HG02588 (cell line): ENCODE data around the gene HELZ2.
"Not testable (repeated sequence)": the region's sequence is repeated elsewhere in the genome, so short reads cannot be mapped to it uniquely, and the experiment has no call there.

Experiments
- ATAC-seq: cut with Tn5 transposase; IDR thresholded peaks from one replicate; pipeline ENCODE4 v1.9.1; 2021; ENCODE audit warnings: mild to moderate bottlenecking, moderate library complexity; ENCODE audit not compliant: unreplicated experiment

The HELZ2 gene

DNA sequence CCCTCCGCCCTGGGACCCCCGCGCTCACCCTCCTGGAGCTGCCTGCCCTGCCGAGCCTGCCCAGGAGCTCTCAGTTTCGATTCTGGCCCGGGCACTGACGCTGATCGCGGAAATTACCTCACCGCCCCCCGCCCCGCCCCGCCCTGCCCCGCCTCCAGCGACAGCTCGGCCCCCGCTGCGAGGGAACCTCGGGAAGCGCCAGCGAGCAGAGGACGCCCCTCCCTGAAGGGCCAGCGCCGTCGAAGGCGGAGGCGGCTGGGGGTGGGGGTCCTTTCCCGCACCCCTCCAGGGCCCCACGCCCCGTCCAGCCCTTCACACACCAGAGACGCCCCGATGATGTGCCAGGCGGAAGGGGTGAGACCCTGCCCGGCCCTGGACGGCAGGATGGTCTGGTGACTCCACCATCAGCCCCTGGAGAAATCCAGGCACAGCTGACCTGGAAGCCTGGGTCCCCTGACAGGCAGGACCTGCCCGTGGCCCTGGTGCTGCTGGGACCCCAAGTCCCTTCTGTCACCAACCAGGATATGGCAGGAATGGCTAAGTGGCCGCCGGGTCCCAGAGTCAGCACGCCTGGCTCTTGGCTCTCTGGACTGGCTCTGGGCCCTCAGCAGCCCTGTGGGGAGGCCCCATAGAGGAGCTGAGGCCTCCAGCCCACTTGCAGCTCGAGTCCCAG, at the start of gene HELZ2:
TSS of gene HELZ2 (minus strand) at position 84 of the 673 bp plus-strand sequence. CDS start 1,854 bp downstream, outside the sequence.
- ATAC-seq, result no peak

DNA sequence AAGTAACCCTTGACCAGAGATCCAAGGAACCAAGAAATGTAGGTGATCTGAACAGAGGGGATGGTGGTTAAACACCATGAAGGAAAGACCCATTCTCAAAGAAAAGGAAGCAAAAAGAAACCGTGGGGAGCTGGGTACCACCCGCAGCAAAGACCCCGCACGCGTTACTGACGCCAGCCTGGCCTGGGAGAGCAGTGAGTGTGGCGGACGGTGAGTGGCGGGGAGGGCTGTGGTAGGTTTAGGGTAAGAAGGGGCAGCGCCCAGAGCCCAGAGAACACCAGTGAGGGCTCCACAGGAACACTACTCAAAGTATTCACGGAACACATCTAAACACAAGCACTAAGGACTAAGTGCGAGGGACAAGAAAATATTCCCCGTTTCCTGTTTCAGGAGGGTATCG, 48.7 kb upstream of the HELZ2 start:
- no peak for ATAC-seq

GRCh38 chr20:63622096-63622495, 48.1 kb upstream of the HELZ2 start:
- ATAC-seq, result no peak

DNA sequence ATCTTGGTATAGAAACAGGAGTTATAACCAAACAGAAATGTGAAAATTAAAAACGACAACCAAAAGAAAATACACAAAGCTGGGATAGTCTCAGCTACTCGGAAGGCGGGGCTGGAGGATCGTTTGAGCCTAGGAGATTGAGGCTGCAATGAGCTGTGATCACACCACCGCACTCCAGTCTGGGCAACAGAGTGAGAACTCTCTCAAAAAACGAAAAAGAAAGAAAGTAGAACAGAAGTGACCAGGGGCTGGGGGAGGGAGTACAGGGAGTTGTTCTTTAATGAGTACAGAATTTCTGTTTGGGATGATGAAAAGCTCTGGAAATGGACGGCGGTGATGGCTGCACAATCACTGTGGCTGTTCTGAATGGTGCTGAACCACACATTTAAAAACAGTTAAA, 47.0 kb upstream of the HELZ2 start:
- ATAC-seq, result no peak

DNA sequence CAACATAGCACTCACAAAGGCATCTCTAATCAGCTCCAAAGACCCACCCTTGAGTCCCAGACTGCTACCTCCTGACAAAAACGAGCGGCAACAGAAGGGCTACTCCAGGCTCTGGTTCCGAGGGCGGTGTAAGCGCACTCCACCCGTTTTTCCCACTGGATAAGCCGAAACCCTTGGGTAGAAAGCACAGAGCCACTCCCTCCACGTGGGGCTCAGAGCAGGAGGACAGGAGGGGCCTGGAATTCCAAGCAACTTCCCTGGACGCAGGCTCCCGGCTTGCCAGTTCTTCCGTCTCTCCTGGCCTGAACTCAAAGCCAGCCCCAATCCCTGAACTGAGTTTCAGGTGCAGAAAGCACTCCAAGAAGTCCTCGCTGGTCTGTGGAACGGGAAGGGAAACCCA, 45.5 kb upstream of the HELZ2 start:
- ATAC-seq, result no peak

DNA sequence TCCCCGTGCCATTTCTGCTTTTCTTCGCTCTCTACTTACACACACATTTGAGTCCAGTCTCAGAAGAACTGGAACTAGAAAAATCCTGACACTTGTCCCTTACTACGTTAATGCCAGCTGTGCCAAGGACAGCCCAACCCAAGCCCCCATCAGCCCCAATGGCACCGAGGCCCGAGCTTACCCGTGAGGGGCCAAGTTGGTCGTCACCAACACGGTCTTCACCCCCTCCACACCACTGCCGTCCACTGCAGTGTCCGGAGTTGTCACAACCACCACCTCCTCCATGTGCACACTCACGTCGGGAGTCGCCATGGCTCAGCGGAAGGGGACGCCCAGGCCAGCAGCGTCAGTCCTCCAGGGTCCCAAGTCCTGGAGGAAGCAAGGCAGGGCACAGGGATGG, 45.0 kb upstream of the HELZ2 start:
- no peak for ATAC-seq

- ATAC-seq, result no peak
Measured at GRCh38 chr20:63618291-63618980, 44.4 kb upstream of the HELZ2 start.

DNA sequence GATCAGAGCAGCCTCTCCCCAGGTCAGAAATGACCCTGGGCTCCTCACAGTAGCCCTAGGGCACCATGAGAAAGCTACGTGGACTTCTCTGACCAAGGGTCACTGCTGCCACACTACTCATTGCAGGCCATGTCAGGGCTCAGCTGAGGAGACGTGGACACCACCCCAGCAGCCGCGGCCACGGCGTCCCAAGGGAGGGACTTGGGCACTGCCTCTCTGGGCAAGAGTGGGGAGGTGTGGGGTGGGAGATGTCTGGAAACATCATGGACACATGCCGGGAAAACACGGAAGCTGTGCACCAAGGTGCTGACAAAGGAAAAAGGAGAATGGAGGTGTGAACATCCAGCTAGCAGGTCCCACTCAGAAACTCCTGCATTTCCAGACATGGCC, 43.8 kb upstream of the HELZ2 start:
- ATAC-seq, result no peak

DNA sequence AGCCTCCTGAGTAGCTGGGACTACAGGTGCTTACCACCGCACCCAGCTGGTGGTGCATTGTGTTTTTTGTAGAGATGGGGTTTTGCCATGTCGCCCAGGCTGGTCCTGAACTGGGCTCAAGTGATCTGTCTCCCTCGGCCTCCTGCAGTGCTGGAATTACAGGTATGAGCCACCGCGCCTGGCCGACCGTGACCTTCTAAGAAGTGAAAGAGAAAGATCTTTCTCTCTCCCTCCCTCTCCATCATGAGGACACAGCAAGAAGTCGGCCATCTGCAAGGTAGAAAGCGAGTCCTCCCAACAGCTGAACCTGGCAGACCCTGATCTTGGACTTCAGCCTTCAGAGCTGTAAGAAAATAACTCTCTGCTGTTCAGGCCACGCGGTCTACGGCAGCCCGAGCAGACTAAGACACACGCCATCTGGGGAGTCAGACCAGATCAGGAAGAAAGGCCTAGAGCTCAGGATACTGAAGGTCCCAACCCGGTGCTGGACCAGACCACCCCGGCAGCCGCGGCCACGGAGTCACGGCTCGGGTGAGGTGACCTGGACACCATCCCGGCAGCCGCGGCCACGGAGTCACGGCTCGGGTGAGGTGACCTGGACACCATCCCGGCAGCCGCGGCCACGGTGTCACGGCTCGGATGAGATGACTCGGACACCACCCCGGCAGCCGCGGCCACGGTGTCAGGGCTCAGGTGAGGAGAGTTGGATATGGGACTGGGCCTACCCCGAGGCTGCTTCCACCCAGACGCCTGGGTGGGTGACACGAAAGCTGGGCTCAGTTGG, 43.2 kb upstream of the HELZ2 start:
- no peak for ATAC-seq

GRCh38 chr20:63613863-63614594, 40.0 kb upstream of the HELZ2 start:
- not testable (repeated sequence) for ATAC-seq

DNA sequence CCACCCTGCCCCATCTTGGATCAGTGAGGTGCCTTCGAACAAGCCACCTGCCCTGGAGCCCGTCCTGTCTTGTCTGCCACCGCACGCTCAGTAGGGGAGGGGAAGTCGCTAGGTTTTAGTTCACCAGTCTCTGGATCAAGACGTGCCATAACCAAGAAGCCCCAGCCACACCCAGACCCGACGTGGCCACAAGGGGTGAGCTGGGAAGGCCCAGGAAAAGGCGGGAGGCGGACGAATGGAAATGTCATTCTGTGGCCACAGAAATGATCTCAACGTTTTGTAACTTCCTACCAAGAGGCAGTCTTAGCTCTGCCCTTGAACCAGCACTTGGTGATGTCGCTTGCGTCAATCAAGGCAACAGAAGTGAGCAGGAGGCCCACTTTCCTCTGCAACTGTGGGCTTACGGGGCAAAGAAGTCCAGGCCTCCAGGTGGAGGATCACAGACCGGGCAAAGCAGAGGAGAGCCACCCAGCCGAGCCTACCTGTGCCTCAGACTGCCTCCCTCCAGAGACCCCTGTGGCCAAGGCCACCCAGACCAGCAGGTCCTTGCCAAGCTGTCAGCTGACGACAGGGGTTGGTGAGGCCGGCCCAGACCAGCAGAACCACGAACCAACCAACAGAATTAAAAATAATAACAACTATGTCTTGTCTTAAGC, 38.4 kb upstream of the HELZ2 start:
- no peak for ATAC-seq

DNA sequence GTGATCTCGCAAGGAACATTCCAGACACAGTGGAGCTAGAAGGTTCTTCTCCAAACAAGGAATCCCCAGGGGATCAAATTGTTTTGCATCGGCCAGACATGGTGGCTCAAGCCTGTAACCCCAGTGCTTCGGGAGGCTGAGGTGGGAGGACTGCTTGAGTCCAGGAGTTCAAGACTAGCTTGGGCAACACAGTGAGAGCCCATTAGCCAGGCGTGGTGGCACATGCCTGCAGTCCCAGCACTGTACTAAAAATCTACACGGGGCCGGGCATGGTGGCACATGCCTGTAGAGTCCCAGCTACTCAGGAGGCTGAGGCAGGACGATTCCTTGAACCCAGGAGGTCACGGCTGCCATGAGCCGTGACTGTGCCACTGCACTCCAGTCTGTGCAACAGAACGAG, 37.6 kb upstream of the HELZ2 start:
- ATAC-seq, result no peak

GRCh38 chr20:63610581-63611435, 36.8 kb upstream of the HELZ2 start:
- no peak for ATAC-seq

- ATAC-seq, result no peak
Measured at GRCh38 chr20:63606686-63607085, 32.6 kb upstream of the HELZ2 start.

- no peak for ATAC-seq
Measured at GRCh38 chr20:63602321-63602720, 28.3 kb upstream of the HELZ2 start.

- not testable (repeated sequence) for ATAC-seq
Measured at GRCh38 chr20:63601679-63602078, 27.6 kb upstream of the HELZ2 start.

DNA sequence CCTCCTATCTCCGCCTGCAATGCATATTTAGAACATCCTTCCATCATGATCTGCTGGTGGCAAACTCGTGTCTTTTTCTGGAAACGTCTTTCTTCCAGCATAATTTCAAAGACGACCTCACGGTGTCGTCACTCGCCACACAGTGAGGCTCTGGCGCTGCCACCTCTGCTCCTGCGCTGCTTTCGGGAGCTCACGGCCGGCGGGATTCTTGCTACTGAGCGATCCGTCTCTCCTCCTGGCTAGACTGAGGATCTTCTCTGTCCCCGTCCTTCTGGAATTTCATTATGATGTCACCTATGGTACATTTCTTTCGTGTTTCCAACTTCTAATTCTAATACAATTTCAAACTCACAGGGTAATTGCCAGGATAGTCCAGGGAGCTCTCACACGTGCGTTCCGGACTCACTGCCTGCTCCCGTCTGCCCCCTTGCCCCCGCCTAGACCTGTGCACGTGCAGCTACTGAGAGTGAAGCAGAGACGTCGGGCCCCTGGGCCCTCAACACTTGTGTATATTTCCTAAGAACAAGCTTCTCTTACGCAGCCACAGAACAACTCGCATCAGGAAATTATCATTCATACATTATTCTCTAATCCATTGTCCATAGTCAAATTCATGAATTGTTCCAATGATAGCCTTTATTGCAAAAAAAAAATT, 25.5 kb upstream of the HELZ2 start:
- ATAC-seq, result no peak

- ATAC-seq, result no peak
Measured at GRCh38 chr20:63598479-63599395, 24.7 kb upstream of the HELZ2 start.
